HL-60 (cell line): ENCODE measurements around the gene TRIM63.

Experiments used
- CTCF ChIP-seq: IDR thresholded peaks from one replicate; pipeline ENCODE4 v1.5.1; 2011; ENCODE audit warnings: low read length, control low read depth, inconsistent platforms; ENCODE audit not compliant: insufficient read depth
- GABPA ChIP-seq: IDR thresholded peaks from 2 replicates; pipeline ENCODE4 v1.6.1; 2012; ENCODE audit warnings: low read depth
- POLR2AphosphoS5 ChIP-seq: IDR thresholded peaks from 2 replicates; pipeline ENCODE4 v1.6.1; 2012; ENCODE audit warnings: low read depth
- REST ChIP-seq: IDR thresholded peaks from 2 replicates; pipeline ENCODE4 v1.6.1; 2012; ENCODE audit warnings: low read depth; ENCODE audit not compliant: insufficient replicate concordance
- SPI1 ChIP-seq: IDR thresholded peaks from 2 replicates; pipeline ENCODE4 v1.6.1; 2012; ENCODE audit warnings: low read depth, mild to moderate bottlenecking, borderline replicate concordance

GRCh38 chr1:26003756-26004155 is 63.7 kb downstream of the TRIM63 start:
- no peak for TF ChIP-seq CTCF
- TF ChIP-seq REST, result no peak
- 0 out of 2 replicates have a peak, but pooled peaks have one; percentile 1 for TF ChIP-seq SPI1
- TF ChIP-seq POLR2AphosphoS5, result no peak
- TF ChIP-seq GABPA, result no peak
